GM12878 (cell line): Measurements from ENCODE around the gene POFUT2. TPM values are rescaled to one million over a fixed set of nuclear protein-coding genes. Genes with fewer than 3 reads are reported as not detected.

Experiments
- ATAC-seq: fragments of 200-7000 bp; cut with Tn5 transposase; 3 replicates; pipeline ENCODE4 v1.9.1; 2020; ENCODE audit warnings: mild to moderate bottlenecking, moderate library complexity
- BruUV-seq: library from RNA; stranded (reverse); fragments of 400-500 nt; replicated peaks from 2 replicates; lab custom pipeline; 2021; lab: Mats Ljungman, UMichigan
- CTCF ChIA-PET: fragments of 300-600 bp; sonication (Branson Sonifier 250); formaldehyde crosslinking; extraction: SDS; loops from one replicate; lab custom pipeline; 2021; ENCODE audit warnings: inconsistent platforms; lab: Yijun Ruan, JAX
- POLR2A ChIA-PET: fragments of 350-600 bp; formaldehyde crosslinking; extraction: SDS; loops from one replicate; lab custom pipeline; 2021; ENCODE audit warnings: inconsistent platforms; lab: Charles Lee
- RAD21 ChIA-PET: fragments of 300-600 bp; sonication (Branson Sonifier 250); formaldehyde crosslinking; loops from one replicate; lab custom pipeline; 2023; ENCODE audit warnings: antibody characterized with exemption; ENCODE audit not compliant: unreplicated experiment; lab: Charles Lee
- SMC1A ChIA-PET: fragments of 300-600 bp; sonication (Branson Sonifier 250); formaldehyde crosslinking; loops from one replicate; lab custom pipeline; 2023; ENCODE audit not compliant: unreplicated experiment, uncharacterized antibody; lab: Charles Lee
- DNase-seq: peaks from one replicate; pipeline ENCODE4 v3.0.0-alpha.2; 2011; ENCODE audit warnings: low read depth, low spot score
- FAIRE-seq: peaks from 3 replicates; lab custom pipeline; 2011; peaks lifted over from hg19 to GRCh38; lab: Jason Lieb, UNC
- H2AFZ ChIP-seq: 2 replicates; pipeline ENCODE4 v1.6.0; 2011; ENCODE audit warnings: low read depth, low read length, control low read depth; ENCODE audit not compliant: control insufficient read depth
- H3K27ac ChIP-seq: 2 replicates; pipeline ENCODE4 v1.5.1; 2011; ENCODE audit warnings: control low read depth; ENCODE audit not compliant: control insufficient read depth, insufficient read depth
- H3K27me3 ChIP-seq, 2 experiments: replicated peaks in 1 of 2; 2 replicates each; pipeline versions ENCODE4 v1.6.0 to v1.6.1; 2011; ENCODE audit warnings: low read length in 1 of 2; ENCODE audit not compliant: control insufficient read depth in 2 of 2, insufficient read depth in 2 of 2
- H3K36me3 ChIP-seq, 2 experiments: 2 replicates each; pipeline ENCODE4 v1.5.1; 2011; ENCODE audit warnings: low read length in 1 of 2; ENCODE audit not compliant: control insufficient read depth in 2 of 2, insufficient read depth in 2 of 2
- H3K4me1 ChIP-seq: 2 replicates; pipeline ENCODE4 v1.6.1; 2011; ENCODE audit warnings: mild to moderate bottlenecking, low read length, moderate library complexity, mixed read lengths; ENCODE audit not compliant: control insufficient read depth, insufficient read depth
- H3K4me2 ChIP-seq: 2 replicates; pipeline ENCODE4 v1.6.0; 2011; ENCODE audit warnings: control low read depth; ENCODE audit not compliant: control insufficient read depth, insufficient read depth
- H3K4me3 ChIP-seq: fragments of 200-600 bp; sonication (generic); 2 replicates; pipeline ENCODE4 v1.5.1; 2016
- H3K79me2 ChIP-seq: 2 replicates; pipeline ENCODE4 v1.6.0; 2011; ENCODE audit warnings: low read length; ENCODE audit not compliant: control insufficient read depth, insufficient read depth
- H3K9ac ChIP-seq: 2 replicates; pipeline ENCODE4 v1.8.0; 2011; ENCODE audit warnings: low read length, control low read depth, mixed read lengths; ENCODE audit not compliant: control insufficient read depth, insufficient read depth
- H3K9me3 ChIP-seq: replicated peaks from 3 replicates; pipeline ENCODE4 v1.5.1; 2011; ENCODE audit warnings: mild to moderate bottlenecking, low read length; ENCODE audit not compliant: control insufficient read depth, insufficient read depth
- H4K20me1 ChIP-seq: 2 replicates; pipeline ENCODE4 v1.6.0; 2011; ENCODE audit not compliant: control insufficient read depth, insufficient read depth
- ESRRA ChIP-seq: IDR thresholded peaks from 2 replicates; pipeline ENCODE4 v1.6.1; 2012; ENCODE audit warnings: mild to moderate bottlenecking, low read length, improper control_type of control experiment
- MXI1 ChIP-seq: fragments of 150-350 bp; IDR thresholded peaks from 2 replicates; pipeline ENCODE4 v1.6.1; 2011; ENCODE audit warnings: low read depth, mild to moderate bottlenecking, inconsistent platforms, low read length, improper control_type of control experiment
- SUZ12 ChIP-seq: fragments of 200-600 bp; sonication (generic); IDR thresholded peaks from one replicate; pipeline ENCODE4 v1.6.1; 2018; ENCODE audit warnings: antibody characterized with exemption, mild to moderate bottlenecking; ENCODE audit not compliant: unreplicated experiment
- TCF12 ChIP-seq: IDR thresholded peaks from 2 replicates; pipeline ENCODE4 v1.6.1; 2011; ENCODE audit warnings: low read depth, mild to moderate bottlenecking, low read length
- TCF3 ChIP-seq: IDR thresholded peaks from 2 replicates; pipeline ENCODE4 v1.6.1; 2012; ENCODE audit warnings: low read depth, mild to moderate bottlenecking, low read length, borderline replicate concordance; ENCODE audit not compliant: insufficient read depth
- WGBS: methylation state at CpG from one replicate; pipeline ENCODE4 v1.1.6; 2016; ENCODE audit warnings: low lambda C conversion rate; ENCODE audit not compliant: insufficient replicate concordance, insufficient coverage; ENCODE audit errors: missing lambda C conversion rate; 5-methylcytosine and 5-hydroxymethylcytosine counted together
- in situ Hi-C: fragments of 300-500 bp; cut with MboI; formaldehyde crosslinking; loops from 9 replicates; pipeline ENCODE4 v1.14.3; 2018; ENCODE audit warnings: mixed read lengths
- intact Hi-C: fragments of 100-400 bp; cut with micrococcal nuclease; formaldehyde crosslinking; loops from one replicate; pipeline ENCODE4 v1.14.2; 2022; ENCODE audit not compliant: unreplicated experiment
- polyA plus RNA-seq, 11 experiments: library from polyadenylated mRNA; depleted of rRNA in 4 of 11; unstranded in 6 of 11; stranded (reverse) in 5 of 11; fragments of >200 nt; fragmentation: Nextera tagmentation in 4 of 11; fragmentation: Illumina TruSeq in 1 of 11; extraction: Ambion mirVana in 4 of 11; extraction: Trizol in 1 of 11; gene quantifications; 1 replicate in 1 of 11; 2 replicates in 10 of 11; pipeline versions ENCODE4 v1.2.1 to v1.2.3, GENCODE V29; 2011 to 2016; ENCODE audit warnings: inconsistent platforms in 2 of 11, missing spikeins in 2 of 11, low read depth in 1 of 11
- total RNA-seq, 4 experiments: library from RNA; depleted of rRNA in 3 of 4; stranded (reverse); fragments of >200 nt in 3 of 4; fragmentation: Illumina TruSeq in 1 of 4; extraction: Trizol in 1 of 4; gene quantifications; 2 replicates each; pipeline versions ENCODE4 v1.2.1 to v1.2.3, GENCODE V29; 2013 to 2021

POFUT2 gene
- total and polyA plus RNA-seq, 10 of the 15 experiments (the other 5 are each of a cell fraction or from before 2014, with no cell fraction given) = 1.2 to 15.1 (median 6.8) TPM

DNA sequence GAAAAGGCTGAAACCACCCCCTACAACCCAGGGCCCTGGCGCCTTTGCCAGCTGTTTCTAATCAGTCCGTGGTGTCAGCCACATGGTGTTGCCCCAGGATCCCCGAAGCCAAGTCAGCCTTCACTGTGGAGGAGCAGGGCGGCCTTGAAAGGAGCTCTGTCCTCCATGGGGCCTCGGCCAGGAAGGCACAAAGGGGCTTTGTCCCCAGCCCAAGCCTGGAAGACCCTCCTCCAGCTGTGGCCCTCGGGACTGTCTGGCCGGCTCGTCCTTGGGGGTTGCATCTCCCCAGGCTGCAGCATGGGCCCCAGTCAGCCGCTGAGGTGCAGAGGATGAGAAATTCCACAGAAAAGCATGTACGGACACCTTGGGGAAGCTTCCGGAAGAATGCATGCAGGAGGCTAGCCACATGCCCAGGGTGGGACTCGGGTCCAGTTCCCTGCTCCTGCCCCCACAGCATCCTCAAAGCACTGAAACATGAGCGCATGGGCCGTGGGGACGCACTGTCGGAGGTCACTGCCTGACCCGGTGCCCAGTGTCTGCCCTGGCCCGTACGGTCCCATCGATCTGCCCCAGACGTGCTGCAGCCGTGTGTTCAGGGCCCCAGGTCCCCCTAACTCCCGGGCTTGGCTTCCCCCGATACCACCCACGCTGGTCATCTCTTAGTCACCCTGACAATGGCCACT, 38.6 kb upstream of the POFUT2 start:
- DNase-seq = no peak
- H3K36me3 ChIP-seq = no peaks in the 10 kb centered on the region
- H3K4me2 ChIP-seq = no peak overlapping the region
- H3K27me3 ChIP-seq = no peaks in the 10 kb centered on the region; a peak in 1 of 4 replicates
- 46% methylated on average over 25 of the region's 25 CpGs for WGBS
- CTCF ChIA-PET = no interaction called here
- intact Hi-C loops = no loop called here
- no peaks in the 10 kb centered on the region for H4K20me1 ChIP-seq
- BruUV-seq = no TSS peak
- SMC1A ChIA-PET = no interaction called here
- ATAC-seq = peak; percentile 73
- H3K4me3 ChIP-seq = no peak overlapping the region
- H3K79me2 ChIP-seq = no peaks in the 10 kb centered on the region
- RAD21 ChIA-PET = no interaction called here
- POLR2A ChIA-PET = no interaction called here
- FAIRE-seq = no peak
- H3K9me3 ChIP-seq = no peaks in the 10 kb centered on the region
- no peak overlapping the region for H2AFZ ChIP-seq
- TF ChIP-seq TCF3 = 0 out of 2 replicates have a peak, but pooled peaks have one; percentile 52
- no peak for TF ChIP-seq SUZ12
- peak; percentile 79 for TF ChIP-seq TCF12
- TF ChIP-seq ESRRA = no peak
- TF ChIP-seq MXI1 = no peak
- TF ChIP-seq, all 136 proteins: peak for 2
- H3K27ac ChIP-seq = no peak overlapping the region
- peaks cover 21% of the 10 kb centered on the region for H3K4me1 ChIP-seq
- in situ Hi-C loops = no loop called here
- H3K9ac ChIP-seq = no peak overlapping the region
